Lower lobe of right lung (tissue), 2 donors: Measurements from ENCODE around the gene ITPKC. TPM values are rescaled to one million over a fixed set of nuclear protein-coding genes. Genes with fewer than 3 reads are reported as not detected.
A peak's percentile ranks its signal among the peaks of the same experiment; 100 is the strongest.

Source experiments
- ATAC-seq, 2 donors: fragments of 200-7000 bp; cut with Tn5 transposase; one replicate each; pipeline ENCODE4 v1.9.1; 2020 to 2022; ENCODE audit warnings: mild to moderate bottlenecking in 2 of 2, moderate library complexity in 2 of 2
- DNase-seq: peaks from one replicate; pipeline ENCODE4 v3.0.0-alpha.2; 2020
- H3K27ac ChIP-seq: fragments of 200-600 bp; one replicate; pipeline ENCODE4 v1.8.0; 2022
- H3K27me3 ChIP-seq: fragments of 200-600 bp; one replicate; pipeline ENCODE4 v1.8.0; 2022; ENCODE audit warnings: low read depth
- H3K36me3 ChIP-seq: fragments of 200-600 bp; one replicate; pipeline ENCODE4 v1.8.0; 2022; ENCODE audit warnings: mild to moderate bottlenecking
- H3K4me1 ChIP-seq: fragments of 200-600 bp; one replicate; pipeline ENCODE4 v1.8.0; 2022
- H3K4me3 ChIP-seq: fragments of 200-600 bp; one replicate; pipeline ENCODE4 v1.8.0; 2022; ENCODE audit warnings: mild to moderate bottlenecking
- H3K9me3 ChIP-seq: fragments of 200-600 bp; one replicate; pipeline ENCODE4 v1.8.0; 2022
- intact Hi-C: fragments of 100-400 bp; cut with DNase I; formaldehyde crosslinking; loops from one replicate; pipeline ENCODE4 v1.11.0; 2022
- total RNA-seq: library from RNA; stranded (reverse); fragmentation: NEBNext Ultra II Directional; extraction: Animal tissue kit (Norgen Biotek cat#: 25700); gene quantifications from one replicate; pipeline ENCODE4 v1.2.1, GENCODE V29; 2021
- TF ChIP-seq, protein P1 (sequence below): fragments of 200-600 bp; IDR thresholded peaks from one replicate; pipeline ENCODE4 v1.8.0; 2022; ENCODE audit warnings: antibody characterized with exemption, mild to moderate bottlenecking
- donor health status: DM: no; HTN: yes; CAD: no; lungs with severe emphysema.

Gene ITPKC
- total RNA-seq, 1 donor from 2014 or later, result 34.9 TPM

- TF ChIP-seq, protein P1, sequence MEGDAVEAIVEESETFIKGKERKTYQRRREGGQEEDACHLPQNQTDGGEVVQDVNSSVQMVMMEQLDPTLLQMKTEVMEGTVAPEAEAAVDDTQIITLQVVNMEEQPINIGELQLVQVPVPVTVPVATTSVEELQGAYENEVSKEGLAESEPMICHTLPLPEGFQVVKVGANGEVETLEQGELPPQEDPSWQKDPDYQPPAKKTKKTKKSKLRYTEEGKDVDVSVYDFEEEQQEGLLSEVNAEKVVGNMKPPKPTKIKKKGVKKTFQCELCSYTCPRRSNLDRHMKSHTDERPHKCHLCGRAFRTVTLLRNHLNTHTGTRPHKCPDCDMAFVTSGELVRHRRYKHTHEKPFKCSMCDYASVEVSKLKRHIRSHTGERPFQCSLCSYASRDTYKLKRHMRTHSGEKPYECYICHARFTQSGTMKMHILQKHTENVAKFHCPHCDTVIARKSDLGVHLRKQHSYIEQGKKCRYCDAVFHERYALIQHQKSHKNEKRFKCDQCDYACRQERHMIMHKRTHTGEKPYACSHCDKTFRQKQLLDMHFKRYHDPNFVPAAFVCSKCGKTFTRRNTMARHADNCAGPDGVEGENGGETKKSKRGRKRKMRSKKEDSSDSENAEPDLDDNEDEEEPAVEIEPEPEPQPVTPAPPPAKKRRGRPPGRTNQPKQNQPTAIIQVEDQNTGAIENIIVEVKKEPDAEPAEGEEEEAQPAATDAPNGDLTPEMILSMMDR, result no peak
- H3K27ac ChIP-seq, result no peak overlapping the region
- no peak for ATAC-seq
- no peak for DNase-seq
- no peaks in the 10 kb centered on the region for H3K9me3 ChIP-seq
- intact Hi-C loops, result no loop called here
- H3K4me1 ChIP-seq, result peaks cover 52% of the 10 kb centered on the region
- H3K27me3 ChIP-seq, result no peaks in the 10 kb centered on the region
- peaks cover 66% of the 10 kb centered on the region for H3K36me3 ChIP-seq
- no peak overlapping the region for H3K4me3 ChIP-seq
Observed at GRCh38 chr19:40755791-40756190, 38.9 kb downstream of the ITPKC start.

DNA sequence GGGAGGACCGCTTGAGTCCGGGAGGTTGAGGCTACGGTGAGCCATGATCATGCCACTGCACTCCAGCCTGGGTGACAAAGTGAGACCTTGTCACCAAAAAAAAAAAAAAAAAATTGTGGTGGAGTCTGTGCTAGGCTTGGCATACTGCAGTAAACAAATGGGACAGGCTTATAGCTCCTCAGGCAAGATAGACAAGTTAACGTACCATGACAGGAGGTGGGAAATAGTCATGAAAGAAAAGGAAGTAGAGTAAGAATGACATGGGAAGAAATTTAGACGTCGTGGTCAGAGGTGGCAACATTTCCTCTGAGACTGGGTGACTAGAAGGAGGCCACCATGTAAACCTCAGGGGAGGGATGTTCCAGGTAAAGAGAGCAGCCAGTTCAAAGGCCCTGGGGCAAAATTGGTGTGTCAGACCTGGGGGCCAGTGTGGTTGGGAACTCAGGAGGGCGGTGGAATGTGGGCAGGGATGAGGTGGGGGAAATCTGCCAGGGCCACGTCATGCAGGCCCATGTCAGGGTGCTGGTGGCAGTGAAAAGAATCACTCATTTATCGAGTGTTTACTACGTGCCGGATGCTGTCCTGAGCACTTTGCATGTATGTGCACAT is 39.7 kb downstream of the ITPKC start:
- intact Hi-C loops, result no loop called here
- peak; percentile 31 to 44 for ATAC-seq
- Histone ChIP-seq H3K36me3 (peaks cover 74% of the 10 kb centered on the region), H3K27me3 (no peaks in the 10 kb centered on the region), H3K9me3 (no peaks in the 10 kb centered on the region), H3K27ac (no peak overlapping the region), H3K4me1 (peaks cover 52% of the 10 kb centered on the region), H3K4me3 (no peak overlapping the region)
- TF ChIP-seq, protein P1, result no peak
- no peak for DNase-seq

DNA sequence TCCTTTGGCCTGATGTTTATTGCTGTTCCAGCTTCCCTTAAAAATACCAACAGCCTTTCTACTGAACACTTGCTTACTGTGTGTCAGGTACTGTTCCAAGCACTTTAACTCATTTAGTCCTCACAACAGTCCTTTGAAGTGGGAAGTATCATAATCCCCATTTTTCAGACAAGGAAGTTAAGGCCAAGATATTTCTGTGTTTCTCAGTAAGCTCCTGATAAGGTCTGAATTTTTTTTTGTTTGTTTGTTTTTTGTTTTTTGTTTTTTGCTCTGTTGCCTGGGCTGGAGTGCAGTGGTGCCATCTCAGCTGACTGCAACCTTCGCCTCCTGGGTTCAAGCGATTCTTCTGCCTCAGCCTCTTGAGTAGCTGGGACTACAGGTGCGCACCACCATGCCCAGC is 41.6 kb downstream of the ITPKC start:
- DNase-seq (no peak), ATAC-seq (no peak)
- Histone ChIP-seq H3K27ac (no peak overlapping the region), H3K9me3 (no peaks in the 10 kb centered on the region), H3K27me3 (no peaks in the 10 kb centered on the region), H3K4me3 (no peak overlapping the region), H3K4me1 (peaks cover 37% of the 10 kb centered on the region), H3K36me3 (peaks cover 93% of the 10 kb centered on the region)
- intact Hi-C loops, result no loop called here
- TF ChIP-seq, protein P1, result no peak

GRCh38 chr19:40759352-40759751 is 42.4 kb downstream of the ITPKC start:
- TF ChIP-seq, protein P1, result no peak
- Histone ChIP-seq H3K4me1 (peaks cover 29% of the 10 kb centered on the region), H3K9me3 (no peaks in the 10 kb centered on the region), H3K36me3 (peaks cover 95% of the 10 kb centered on the region), H3K27me3 (no peaks in the 10 kb centered on the region), H3K27ac (no peak overlapping the region), H3K4me3 (no peak overlapping the region)
- ATAC-seq (no peak), DNase-seq (no peak)
- intact Hi-C loops, result no loop called here

- Histone ChIP-seq H3K9me3 (no peaks in the 10 kb centered on the region), H3K36me3 (peaks cover 93% of the 10 kb centered on the region), H3K27me3 (no peaks in the 10 kb centered on the region), H3K4me1 (no peaks in the 10 kb centered on the region), H3K27ac (no peak overlapping the region), H3K4me3 (no peak overlapping the region)
- intact Hi-C loops, result no loop called here
- ATAC-seq (peak in 1 of 2 donors; percentile 48), DNase-seq (no peak)
- TF ChIP-seq, protein P1, result no peak
Observed at GRCh38 chr19:40762754-40763470, 46.0 kb downstream of the ITPKC start.
